Fibroblast of pulmonary artery (primary cell): ENCODE data around the gene EFEMP2.
A peak's percentile ranks its signal among the peaks of the same experiment; 100 is the strongest.

ENCODE experiments used
- DNase-seq: peaks from one replicate; pipeline ENCODE4 v3.0.0-alpha.2; 2010; ENCODE audit warnings: low read depth
- H3K4me3 ChIP-seq: replicated peaks from 2 replicates; pipeline ENCODE4 v1.5.1; 2011; ENCODE audit warnings: low read depth, mild to moderate bottlenecking, control low read depth, low read length, moderate library complexity
- TF ChIP-seq, protein P1 (sequence below): IDR thresholded peaks from 2 replicates; pipeline ENCODE4 v1.5.1; 2011; ENCODE audit warnings: mild to moderate bottlenecking, control low read depth, low read length, inconsistent platforms; ENCODE audit errors: missing control alignments

The EFEMP2 gene

GRCh38 chr11:65883058-65883761 is 10.6 kb upstream of the EFEMP2 start:
- H3K4me3 ChIP-seq: no peak overlapping the region
- DNase-seq: no peak
- TF ChIP-seq, protein P1, sequence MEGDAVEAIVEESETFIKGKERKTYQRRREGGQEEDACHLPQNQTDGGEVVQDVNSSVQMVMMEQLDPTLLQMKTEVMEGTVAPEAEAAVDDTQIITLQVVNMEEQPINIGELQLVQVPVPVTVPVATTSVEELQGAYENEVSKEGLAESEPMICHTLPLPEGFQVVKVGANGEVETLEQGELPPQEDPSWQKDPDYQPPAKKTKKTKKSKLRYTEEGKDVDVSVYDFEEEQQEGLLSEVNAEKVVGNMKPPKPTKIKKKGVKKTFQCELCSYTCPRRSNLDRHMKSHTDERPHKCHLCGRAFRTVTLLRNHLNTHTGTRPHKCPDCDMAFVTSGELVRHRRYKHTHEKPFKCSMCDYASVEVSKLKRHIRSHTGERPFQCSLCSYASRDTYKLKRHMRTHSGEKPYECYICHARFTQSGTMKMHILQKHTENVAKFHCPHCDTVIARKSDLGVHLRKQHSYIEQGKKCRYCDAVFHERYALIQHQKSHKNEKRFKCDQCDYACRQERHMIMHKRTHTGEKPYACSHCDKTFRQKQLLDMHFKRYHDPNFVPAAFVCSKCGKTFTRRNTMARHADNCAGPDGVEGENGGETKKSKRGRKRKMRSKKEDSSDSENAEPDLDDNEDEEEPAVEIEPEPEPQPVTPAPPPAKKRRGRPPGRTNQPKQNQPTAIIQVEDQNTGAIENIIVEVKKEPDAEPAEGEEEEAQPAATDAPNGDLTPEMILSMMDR: no peak

- TF ChIP-seq, protein P1: no peak
- no peak overlapping the region for H3K4me3 ChIP-seq
- DNase-seq: no peak
Measured at GRCh38 chr11:65882120-65883057, 9.8 kb upstream of the EFEMP2 start.

DNA sequence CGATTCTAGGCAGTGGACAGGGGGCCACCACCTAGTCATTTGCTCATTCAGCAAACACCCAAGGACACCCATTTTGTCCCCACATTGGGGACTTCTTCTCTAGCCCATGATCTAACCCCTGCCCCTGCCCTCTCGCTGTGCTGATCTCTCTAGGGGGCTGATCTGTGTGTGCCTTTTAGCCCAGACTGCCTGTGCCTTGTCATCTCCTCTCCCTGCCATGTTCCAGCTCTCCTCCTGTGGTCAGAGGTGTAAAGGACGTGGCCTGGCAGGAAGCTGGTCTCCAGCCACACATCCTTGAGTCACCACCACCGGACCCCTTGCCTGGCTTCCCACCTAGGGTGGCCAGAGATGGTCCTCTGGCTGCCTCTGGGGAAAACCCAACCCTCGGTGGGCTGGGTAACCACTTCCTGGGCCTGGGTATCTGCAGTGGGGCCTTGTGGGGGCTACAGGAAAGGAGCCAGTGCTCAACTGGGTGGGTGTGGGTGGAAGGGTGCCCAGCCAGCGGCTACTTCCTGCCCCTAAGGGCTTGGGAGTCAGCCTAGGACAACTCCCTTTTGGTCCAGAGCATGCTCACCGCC is 8.3 kb upstream of the EFEMP2 start:
- TF ChIP-seq, protein P1: no peak
- DNase-seq: no peak
- no peak overlapping the region for H3K4me3 ChIP-seq

DNA sequence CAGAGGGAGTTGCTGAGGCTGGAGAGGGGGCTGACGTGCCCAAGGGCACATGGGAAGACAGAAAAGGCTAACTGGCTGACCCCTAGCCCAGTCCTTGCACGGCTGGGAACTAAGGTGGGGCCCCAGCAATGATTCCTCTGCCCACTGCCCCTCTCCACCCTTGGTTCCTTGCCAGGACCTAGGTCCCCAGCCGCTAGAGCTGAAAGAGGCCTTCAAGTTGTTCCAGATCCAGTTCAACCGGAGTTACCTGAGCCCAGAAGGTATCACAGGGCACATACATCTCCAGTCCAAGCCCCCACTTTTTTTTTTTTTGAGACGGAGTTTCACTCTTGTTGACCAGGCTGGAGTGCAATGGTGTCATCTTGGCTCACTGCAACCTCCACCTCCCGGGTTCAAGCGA is 7.4 kb upstream of the EFEMP2 start:
- DNase-seq: no peak
- TF ChIP-seq, protein P1: no peak
- H3K4me3 ChIP-seq: no peak overlapping the region

DNA sequence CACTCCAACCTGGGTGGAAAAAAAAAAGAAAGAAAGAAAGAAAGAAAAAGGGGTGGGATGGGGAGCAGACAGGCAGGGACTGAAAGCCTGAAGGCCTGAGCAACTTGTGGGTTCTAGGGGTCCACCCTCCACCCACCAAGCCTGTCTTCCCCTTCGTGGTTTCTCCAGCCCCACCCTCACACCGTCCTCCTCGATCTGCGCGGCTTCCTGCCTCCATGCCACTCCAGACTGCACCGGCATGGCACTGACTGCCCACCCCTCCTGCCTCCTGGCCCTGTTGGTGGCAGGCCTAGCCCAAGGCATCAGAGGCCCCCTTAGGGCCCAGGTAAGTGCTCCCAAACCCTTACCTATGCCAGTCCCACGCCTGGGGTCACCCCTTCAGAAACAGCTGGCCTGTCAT is 7.0 kb upstream of the EFEMP2 start, which contains the start of gene CTSW:
Gene CTSW (plus strand): TSS at position 221 of the 400 bp plus-strand sequence. CDS start 18 bp downstream, at position 239.
- DNase-seq: no peak
- TF ChIP-seq, protein P1: no peak
- H3K4me3 ChIP-seq: no peak within 1 kb of the TSS

GRCh38 chr11:65873318-65874156 is 937 bp upstream of the EFEMP2 start:
- H3K4me3 ChIP-seq: peak overlapping the region; percentile 67
- TF ChIP-seq, protein P1: no peak
- peak; percentile 91 for DNase-seq
